HL-60 (cell line): ENCODE data around the gene DIS3L2.

Experiments used
- DNase-seq, 2 experiments: peaks; one replicate each; pipeline ENCODE4 v3.0.0-alpha.2; 2010 to 2020; ENCODE audit warnings: low read depth in 1 of 2, low spot score in 1 of 2
- H3K27ac ChIP-seq: fragments of 250-450 bp; sonication (Bioruptor Pico); replicated peaks from 2 replicates; pipeline ENCODE4 v1.5.1; 2020; ENCODE audit warnings: mild to moderate bottlenecking, moderate library complexity
- H3K27me3 ChIP-seq: fragments of 250-450 bp; sonication (Bioruptor Pico); 2 replicates; pipeline ENCODE4 v1.5.1; 2021; ENCODE audit warnings: mild to moderate bottlenecking, moderate library complexity; ENCODE audit not compliant: insufficient read depth, poor library complexity, severe bottlenecking
- H3K4me3 ChIP-seq: replicated peaks from 2 replicates; pipeline ENCODE4 v1.5.1; 2011; ENCODE audit warnings: mild to moderate bottlenecking, control low read depth, low read length; ENCODE audit not compliant: insufficient read depth
- GABPA ChIP-seq: IDR thresholded peaks from 2 replicates; pipeline ENCODE4 v1.6.1; 2012; ENCODE audit warnings: low read depth
- POLR2AphosphoS5 ChIP-seq: IDR thresholded peaks from 2 replicates; pipeline ENCODE4 v1.6.1; 2012; ENCODE audit warnings: low read depth
- SPI1 ChIP-seq: IDR thresholded peaks from 2 replicates; pipeline ENCODE4 v1.6.1; 2012; ENCODE audit warnings: low read depth, mild to moderate bottlenecking, borderline replicate concordance
- TF ChIP-seq, protein P1 (sequence below): IDR thresholded peaks from one replicate; pipeline ENCODE4 v1.5.1; 2011; ENCODE audit warnings: low read length, control low read depth, inconsistent platforms; ENCODE audit not compliant: insufficient read depth
- TF ChIP-seq, protein P2 (sequence below): IDR thresholded peaks from 2 replicates; pipeline ENCODE4 v1.6.1; 2012; ENCODE audit warnings: low read depth; ENCODE audit not compliant: insufficient replicate concordance

DIS3L2 gene

DNA sequence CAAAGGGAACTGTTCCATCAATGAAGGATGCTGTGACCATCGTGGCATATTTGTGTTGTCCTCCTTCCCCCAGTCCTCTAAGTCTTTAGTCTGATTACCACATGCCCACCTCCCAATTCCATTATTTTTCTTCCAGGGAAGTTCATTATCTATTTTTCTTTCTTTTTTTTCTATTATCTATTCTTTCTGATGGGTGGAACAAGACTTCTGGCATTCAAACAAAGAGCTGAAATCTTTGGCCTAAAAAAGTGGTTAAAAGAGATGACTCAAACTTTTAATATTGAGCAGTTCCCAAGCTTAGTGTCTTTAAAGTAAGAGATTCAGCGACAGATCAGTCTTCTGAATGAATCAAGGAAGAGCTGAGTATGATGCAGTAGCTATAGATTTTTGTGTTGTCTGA lies 66.6 kb downstream of the DIS3L2 start:
- Histone ChIP-seq H3K27me3 (no peaks in the 10 kb centered on the region), H3K4me3 (no peak overlapping the region), H3K27ac (no peak overlapping the region)
- no peak for DNase-seq
- TF ChIP-seq SPI1 (no peak), POLR2AphosphoS5 (no peak), GABPA (no peak)
- TF ChIP-seq, protein P1, sequence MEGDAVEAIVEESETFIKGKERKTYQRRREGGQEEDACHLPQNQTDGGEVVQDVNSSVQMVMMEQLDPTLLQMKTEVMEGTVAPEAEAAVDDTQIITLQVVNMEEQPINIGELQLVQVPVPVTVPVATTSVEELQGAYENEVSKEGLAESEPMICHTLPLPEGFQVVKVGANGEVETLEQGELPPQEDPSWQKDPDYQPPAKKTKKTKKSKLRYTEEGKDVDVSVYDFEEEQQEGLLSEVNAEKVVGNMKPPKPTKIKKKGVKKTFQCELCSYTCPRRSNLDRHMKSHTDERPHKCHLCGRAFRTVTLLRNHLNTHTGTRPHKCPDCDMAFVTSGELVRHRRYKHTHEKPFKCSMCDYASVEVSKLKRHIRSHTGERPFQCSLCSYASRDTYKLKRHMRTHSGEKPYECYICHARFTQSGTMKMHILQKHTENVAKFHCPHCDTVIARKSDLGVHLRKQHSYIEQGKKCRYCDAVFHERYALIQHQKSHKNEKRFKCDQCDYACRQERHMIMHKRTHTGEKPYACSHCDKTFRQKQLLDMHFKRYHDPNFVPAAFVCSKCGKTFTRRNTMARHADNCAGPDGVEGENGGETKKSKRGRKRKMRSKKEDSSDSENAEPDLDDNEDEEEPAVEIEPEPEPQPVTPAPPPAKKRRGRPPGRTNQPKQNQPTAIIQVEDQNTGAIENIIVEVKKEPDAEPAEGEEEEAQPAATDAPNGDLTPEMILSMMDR, result no peak
- TF ChIP-seq, protein P2, sequence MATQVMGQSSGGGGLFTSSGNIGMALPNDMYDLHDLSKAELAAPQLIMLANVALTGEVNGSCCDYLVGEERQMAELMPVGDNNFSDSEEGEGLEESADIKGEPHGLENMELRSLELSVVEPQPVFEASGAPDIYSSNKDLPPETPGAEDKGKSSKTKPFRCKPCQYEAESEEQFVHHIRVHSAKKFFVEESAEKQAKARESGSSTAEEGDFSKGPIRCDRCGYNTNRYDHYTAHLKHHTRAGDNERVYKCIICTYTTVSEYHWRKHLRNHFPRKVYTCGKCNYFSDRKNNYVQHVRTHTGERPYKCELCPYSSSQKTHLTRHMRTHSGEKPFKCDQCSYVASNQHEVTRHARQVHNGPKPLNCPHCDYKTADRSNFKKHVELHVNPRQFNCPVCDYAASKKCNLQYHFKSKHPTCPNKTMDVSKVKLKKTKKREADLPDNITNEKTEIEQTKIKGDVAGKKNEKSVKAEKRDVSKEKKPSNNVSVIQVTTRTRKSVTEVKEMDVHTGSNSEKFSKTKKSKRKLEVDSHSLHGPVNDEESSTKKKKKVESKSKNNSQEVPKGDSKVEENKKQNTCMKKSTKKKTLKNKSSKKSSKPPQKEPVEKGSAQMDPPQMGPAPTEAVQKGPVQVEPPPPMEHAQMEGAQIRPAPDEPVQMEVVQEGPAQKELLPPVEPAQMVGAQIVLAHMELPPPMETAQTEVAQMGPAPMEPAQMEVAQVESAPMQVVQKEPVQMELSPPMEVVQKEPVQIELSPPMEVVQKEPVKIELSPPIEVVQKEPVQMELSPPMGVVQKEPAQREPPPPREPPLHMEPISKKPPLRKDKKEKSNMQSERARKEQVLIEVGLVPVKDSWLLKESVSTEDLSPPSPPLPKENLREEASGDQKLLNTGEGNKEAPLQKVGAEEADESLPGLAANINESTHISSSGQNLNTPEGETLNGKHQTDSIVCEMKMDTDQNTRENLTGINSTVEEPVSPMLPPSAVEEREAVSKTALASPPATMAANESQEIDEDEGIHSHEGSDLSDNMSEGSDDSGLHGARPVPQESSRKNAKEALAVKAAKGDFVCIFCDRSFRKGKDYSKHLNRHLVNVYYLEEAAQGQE, result no peak

DNA sequence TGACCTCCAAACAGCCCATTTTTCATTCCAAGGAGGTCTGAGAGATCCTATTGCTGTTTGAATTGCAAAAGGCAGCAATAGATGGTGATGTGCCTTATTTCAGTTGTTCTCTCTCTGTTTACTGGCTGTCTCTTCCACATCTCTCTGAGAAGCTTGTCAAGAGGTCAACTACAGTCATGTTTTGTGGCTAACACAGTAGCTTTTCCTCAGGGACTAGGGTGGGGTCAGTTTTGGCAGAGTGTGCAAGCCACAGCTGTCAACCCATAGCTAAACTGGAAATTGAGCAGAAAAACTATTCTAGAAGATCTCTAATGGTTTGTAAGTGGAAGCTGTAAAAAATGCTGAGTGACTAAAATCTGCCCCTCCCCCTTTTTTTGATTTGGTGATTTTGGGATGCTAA lies 67.1 kb downstream of the DIS3L2 start:
- no peak overlapping the region for H3K27ac ChIP-seq
- no peak for TF ChIP-seq POLR2AphosphoS5
- no peak for TF ChIP-seq SPI1
- TF ChIP-seq GABPA, result no peak
- TF ChIP-seq, protein P2, result no peak
- TF ChIP-seq, protein P1, result no peak
- no peak for DNase-seq
- H3K4me3 ChIP-seq, result no peak overlapping the region
- H3K27me3 ChIP-seq, result no peaks in the 10 kb centered on the region

DNA sequence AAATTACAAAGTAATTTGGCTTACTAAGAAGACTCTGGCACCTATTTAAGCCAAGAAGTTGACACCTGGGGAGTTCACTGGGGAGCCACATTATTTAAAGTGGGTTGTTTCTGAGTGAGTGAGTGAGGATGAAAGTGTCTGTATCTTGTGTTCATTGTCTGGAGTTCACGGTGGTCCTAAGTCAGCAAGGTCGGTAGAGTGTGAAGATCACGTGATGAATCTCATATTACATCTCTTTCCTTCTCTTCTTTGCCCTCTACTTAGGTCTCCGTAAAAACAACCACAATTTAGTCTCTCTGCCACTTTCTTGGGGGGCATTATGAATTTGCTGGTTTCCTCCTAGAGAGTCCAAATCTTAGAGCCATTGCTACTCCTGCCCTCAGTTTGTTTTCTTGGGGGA lies 67.8 kb downstream of the DIS3L2 start:
- TF ChIP-seq SPI1 (no peak), POLR2AphosphoS5 (no peak), GABPA (no peak)
- TF ChIP-seq, protein P1, result no peak
- TF ChIP-seq, protein P2, result no peak
- Histone ChIP-seq H3K4me3 (no peak overlapping the region), H3K27ac (no peak overlapping the region), H3K27me3 (no peaks in the 10 kb centered on the region)
- no peak for DNase-seq
